KBM-7 (cell line): ENCODE data around the gene KRCC1.
"Not testable (repeated sequence)": the region's sequence is repeated elsewhere in the genome, so short reads cannot be mapped to it uniquely, and the experiment has no call there.

Source experiments
- DNase-seq: peaks from one replicate; pipeline ENCODE4 v3.0.0-alpha.2; 2015
- in situ Hi-C: fragments of 300-500 bp; cut with MboI; formaldehyde crosslinking; loops from 2 replicates; pipeline ENCODE4 v1.14.3; 2020; ENCODE audit warnings: low sequenced_read_pairs, low pct_unique_long_range_greater_than_20kb, mixed read lengths

KRCC1 gene

GRCh38 chr2:88016086-88016959 lies 39.3 kb downstream of the KRCC1 start, which contains the start of gene RNU2-63P:
Gene RNU2-63P (minus strand): TSS chr2:88016547.
- peak; percentile 91 for DNase-seq
- in situ Hi-C loops = no loop called here

- no peak for DNase-seq
- in situ Hi-C loops = no loop called here
Measured at GRCh38 chr2:88011011-88011410, 44.6 kb downstream of the KRCC1 start.

GRCh38 chr2:88010136-88010535 lies 45.4 kb downstream of the KRCC1 start:
- in situ Hi-C loops = no loop called here

GRCh38 chr2:88006912-88007439 lies 48.6 kb downstream of the KRCC1 start:
- no peak for DNase-seq
- in situ Hi-C loops = no loop called here

More at GRCh38 chr2:88010136-88010535, 45.4 kb downstream of the KRCC1 start:
- DNase-seq = no peak

GRCh38 chr2:88005776-88006175 lies 49.8 kb downstream of the KRCC1 start:
- DNase-seq = no peak
- in situ Hi-C loops = no loop called here

- in situ Hi-C loops = no loop called here
- no peak for DNase-seq
Measured at GRCh38 chr2:88003074-88003755, 52.4 kb downstream of the KRCC1 start.

- DNase-seq = no peak
- in situ Hi-C loops = no loop called here
Measured at GRCh38 chr2:88002359-88002707, 53.2 kb downstream of the KRCC1 start.

- in situ Hi-C loops, DNase-seq: not testable (repeated sequence)
Measured at GRCh38 chr2:88000474-88000873, 55.1 kb downstream of the KRCC1 start.

GRCh38 chr2:87996570-87996969 lies 59.0 kb downstream of the KRCC1 start:
- in situ Hi-C loops = no loop called here
- DNase-seq = no peak

- DNase-seq = no peak
- in situ Hi-C loops = no loop called here
Measured at GRCh38 chr2:87995756-87996155, 59.8 kb downstream of the KRCC1 start.

GRCh38 chr2:87994304-87994850 lies 61.2 kb downstream of the KRCC1 start:
- DNase-seq, in situ Hi-C loops: not testable (repeated sequence)

- in situ Hi-C loops, DNase-seq: not testable (repeated sequence)
Measured at GRCh38 chr2:87992569-87992968, 63.0 kb downstream of the KRCC1 start.

- in situ Hi-C loops, DNase-seq: not testable (repeated sequence)
Measured at GRCh38 chr2:87987473-87987872, 68.1 kb downstream of the KRCC1 start.

GRCh38 chr2:87985902-87986301 lies 69.7 kb downstream of the KRCC1 start:
- in situ Hi-C loops, DNase-seq: not testable (repeated sequence)

GRCh38 chr2:87981182-87981581 lies 74.4 kb downstream of the KRCC1 start:
- DNase-seq, in situ Hi-C loops: not testable (repeated sequence)
